Vagina (tissue), 2 donors: ENCODE measurements around the gene PLEKHG1. TPM values are rescaled to one million over a fixed set of nuclear protein-coding genes. Genes with fewer than 3 reads are reported as not detected.

Source experiments
- DNase-seq, 2 donors: peaks; one replicate each; pipeline ENCODE4 v3.0.0-alpha.2; 2017; ENCODE audit errors: extremely low spot score in 2 of 2
- H3K27ac ChIP-seq: fragments of 200-600 bp; sonication (generic); one replicate; pipeline ENCODE4 v1.5.1; 2019
- H3K27me3 ChIP-seq: fragments of 200-600 bp; sonication (generic); one replicate; pipeline ENCODE4 v1.5.1; 2019
- H3K36me3 ChIP-seq, 2 donors: fragments of 200-600 bp; sonication (generic); one replicate each; pipeline ENCODE4 v1.5.1; 2017 to 2019
- H3K4me1 ChIP-seq: fragments of 200-600 bp; sonication (generic); one replicate; pipeline ENCODE4 v1.5.1; 2019
- H3K4me3 ChIP-seq, 2 donors: fragments of 200-600 bp; sonication (generic); 1 replicate in 1 of 2; 2 replicates in 1 of 2; pipeline ENCODE4 v1.5.1; 2016 to 2019
- H3K9me3 ChIP-seq: fragments of 200-600 bp; sonication (generic); one replicate; pipeline ENCODE4 v1.5.1; 2019
- POLR2A ChIP-seq, 2 donors: fragments of 450-650 bp; IDR thresholded peaks; one replicate each; pipeline ENCODE4 v1.6.1; 2017; ENCODE audit warnings: antibody characterized with exemption in 2 of 2, mild to moderate bottlenecking in 2 of 2, moderate library complexity in 2 of 2
- POLR2AphosphoS5 ChIP-seq, 2 donors: sonication (generic); formaldehyde crosslinking; IDR thresholded peaks; one replicate each; pipeline ENCODE4 v1.9.0; 2017; ENCODE audit warnings: antibody characterized with exemption in 2 of 2, mild to moderate bottlenecking in 2 of 2, low read depth in 1 of 2; ENCODE audit not compliant: insufficient read depth in 1 of 2
- intact Hi-C: fragments of 100-400 bp; cut with DNase I; formaldehyde crosslinking; loops from one replicate; pipeline ENCODE4 v1.15.1; 2023
- total RNA-seq: library from RNA; depleted of rRNA; stranded (reverse); fragments of >200 nt; gene quantifications from one replicate; pipeline ENCODE4 v1.2.3, GENCODE V29; 2016
- TF ChIP-seq, protein P1 (sequence below), 3 experiments: fragments of 450-650 bp in 2 of 3; fragments of 200-600 bp in 1 of 3; sonication (generic) in 1 of 3; IDR thresholded peaks; one replicate each; pipeline ENCODE4 v1.5.1; 2017 to 2019; ENCODE audit warnings: antibody characterized with exemption in 3 of 3, mild to moderate bottlenecking in 2 of 3, moderate library complexity in 2 of 3

PLEKHG1 gene
- total RNA-seq, 1 donor from 2014 or later = 38.5 TPM

DNA sequence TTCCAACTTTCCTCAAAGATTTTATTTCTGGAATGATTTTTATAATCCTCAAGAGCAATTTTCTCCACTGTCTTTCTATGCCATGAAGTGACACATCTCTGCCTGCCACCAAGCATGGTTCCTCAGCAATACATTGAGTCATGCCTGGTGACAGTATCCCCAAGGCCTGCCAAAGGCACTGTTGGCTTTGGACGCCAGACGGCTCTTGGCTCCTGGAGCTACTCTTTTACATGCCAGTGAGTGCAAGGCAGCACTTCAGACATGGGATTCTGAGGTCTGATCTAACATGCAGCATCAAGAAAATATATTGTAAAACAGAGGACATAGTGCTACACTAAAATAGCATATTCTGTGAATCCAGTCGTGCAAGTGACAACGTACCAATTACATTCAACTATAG, 20.1 kb upstream of the PLEKHG1 start:
- DNase-seq = no peak
- H3K27ac ChIP-seq = no peak overlapping the region
- peaks cover 13% of the 10 kb centered on the region for H3K4me1 ChIP-seq
- no peaks in the 10 kb centered on the region for H3K27me3 ChIP-seq
- no peaks in the 10 kb centered on the region for H3K9me3 ChIP-seq
- intact Hi-C loops = no loop called here
- no peak overlapping the region for H3K4me3 ChIP-seq
- TF ChIP-seq POLR2AphosphoS5 (IDR thresholded peaks at IDR 0.05; ENCODE audit: insufficient read depth in 1 of 2, low read depth in 1 of 2) = no peak
- TF ChIP-seq POLR2A (IDR thresholded peaks at IDR 0.05) = no peak
- TF ChIP-seq, protein P1, sequence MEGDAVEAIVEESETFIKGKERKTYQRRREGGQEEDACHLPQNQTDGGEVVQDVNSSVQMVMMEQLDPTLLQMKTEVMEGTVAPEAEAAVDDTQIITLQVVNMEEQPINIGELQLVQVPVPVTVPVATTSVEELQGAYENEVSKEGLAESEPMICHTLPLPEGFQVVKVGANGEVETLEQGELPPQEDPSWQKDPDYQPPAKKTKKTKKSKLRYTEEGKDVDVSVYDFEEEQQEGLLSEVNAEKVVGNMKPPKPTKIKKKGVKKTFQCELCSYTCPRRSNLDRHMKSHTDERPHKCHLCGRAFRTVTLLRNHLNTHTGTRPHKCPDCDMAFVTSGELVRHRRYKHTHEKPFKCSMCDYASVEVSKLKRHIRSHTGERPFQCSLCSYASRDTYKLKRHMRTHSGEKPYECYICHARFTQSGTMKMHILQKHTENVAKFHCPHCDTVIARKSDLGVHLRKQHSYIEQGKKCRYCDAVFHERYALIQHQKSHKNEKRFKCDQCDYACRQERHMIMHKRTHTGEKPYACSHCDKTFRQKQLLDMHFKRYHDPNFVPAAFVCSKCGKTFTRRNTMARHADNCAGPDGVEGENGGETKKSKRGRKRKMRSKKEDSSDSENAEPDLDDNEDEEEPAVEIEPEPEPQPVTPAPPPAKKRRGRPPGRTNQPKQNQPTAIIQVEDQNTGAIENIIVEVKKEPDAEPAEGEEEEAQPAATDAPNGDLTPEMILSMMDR (IDR thresholded peaks at IDR 0.05) = no peak
- H3K36me3 ChIP-seq = no peaks in the 10 kb centered on the region

DNA sequence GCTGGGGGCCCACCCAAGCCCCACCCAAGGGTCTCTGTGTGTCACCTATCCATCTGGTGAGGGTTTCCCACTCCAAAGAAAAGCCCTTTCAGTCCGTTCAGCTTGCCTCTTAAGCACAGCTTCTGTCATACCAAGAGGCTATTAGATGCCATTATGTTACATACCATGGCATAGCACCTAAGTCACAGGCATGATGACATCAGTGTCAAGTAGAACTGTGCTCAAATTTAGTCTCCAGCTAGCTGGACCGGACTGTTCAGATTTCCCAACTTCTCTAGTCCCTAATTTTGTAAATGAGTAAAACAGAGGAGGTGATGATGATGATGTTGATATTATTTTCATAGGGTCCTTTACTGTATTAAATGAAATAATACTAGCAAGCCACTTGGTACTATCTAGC, 19.2 kb upstream of the PLEKHG1 start:
- no peaks in the 10 kb centered on the region for H3K9me3 ChIP-seq
- no peak overlapping the region for H3K27ac ChIP-seq
- DNase-seq = no peak
- H3K4me1 ChIP-seq = peaks cover 13% of the 10 kb centered on the region
- no peaks in the 10 kb centered on the region for H3K36me3 ChIP-seq
- TF ChIP-seq POLR2A (IDR thresholded peaks at IDR 0.05) (no peak), POLR2AphosphoS5 (IDR thresholded peaks at IDR 0.05; ENCODE audit: insufficient read depth in 1 of 2, low read depth in 1 of 2) (no peak)
- TF ChIP-seq, protein P1 (IDR thresholded peaks at IDR 0.05) = no peak
- intact Hi-C loops = no loop called here
- no peak overlapping the region for H3K4me3 ChIP-seq
- no peaks in the 10 kb centered on the region for H3K27me3 ChIP-seq

DNA sequence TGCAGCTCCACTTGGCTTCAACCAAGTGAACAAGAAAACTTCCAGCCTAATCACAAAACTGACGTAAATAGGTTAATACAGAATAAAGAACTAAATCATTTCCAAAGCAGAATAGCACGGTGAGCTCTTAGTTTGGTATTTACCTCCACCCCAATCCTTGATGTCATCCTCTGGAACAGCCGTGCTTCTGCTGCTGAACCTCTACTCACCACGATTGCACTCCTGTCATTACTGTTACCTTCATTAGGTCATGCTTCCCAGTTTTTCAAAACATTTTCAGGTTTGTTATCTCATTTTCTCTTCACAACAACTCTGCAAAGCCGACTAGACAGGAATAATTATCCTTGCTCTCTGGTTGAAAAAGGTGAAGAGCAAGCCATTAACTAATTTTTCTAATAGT, 15.6 kb upstream of the PLEKHG1 start:
- no peaks in the 10 kb centered on the region for H3K27me3 ChIP-seq
- TF ChIP-seq POLR2AphosphoS5 (IDR thresholded peaks at IDR 0.05; ENCODE audit: insufficient read depth in 1 of 2, low read depth in 1 of 2) (no peak), POLR2A (IDR thresholded peaks at IDR 0.05) (no peak)
- TF ChIP-seq, protein P1 (IDR thresholded peaks at IDR 0.05) = no peak
- no peak overlapping the region for H3K27ac ChIP-seq
- no peak overlapping the region for H3K4me3 ChIP-seq
- peaks cover 16% of the 10 kb centered on the region for H3K4me1 ChIP-seq
- H3K36me3 ChIP-seq = no peaks in the 10 kb centered on the region
- intact Hi-C loops = no loop called here
- H3K9me3 ChIP-seq = no peaks in the 10 kb centered on the region
- no peak for DNase-seq

DNA sequence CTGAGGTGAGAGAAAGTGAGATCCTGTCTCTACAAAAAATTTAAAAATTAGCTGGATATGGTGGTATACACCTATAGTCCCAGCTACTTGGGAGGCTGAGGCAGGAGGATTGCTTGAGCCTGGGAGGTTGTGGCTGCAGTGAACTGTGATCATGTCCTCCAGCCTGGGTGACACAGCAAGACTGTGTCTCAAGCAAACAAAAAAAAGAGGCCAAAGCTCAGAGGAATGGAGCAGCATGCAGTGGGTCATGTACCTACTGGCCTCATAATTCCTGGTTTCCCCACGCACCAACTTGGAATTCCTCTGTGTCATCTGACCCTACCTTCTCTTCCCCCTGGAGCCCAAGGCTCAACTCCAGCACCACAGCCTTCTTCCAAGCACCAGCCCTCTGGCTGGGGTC, 15.1 kb upstream of the PLEKHG1 start:
- H3K36me3 ChIP-seq = no peaks in the 10 kb centered on the region
- H3K27me3 ChIP-seq = no peaks in the 10 kb centered on the region
- no peak for DNase-seq
- intact Hi-C loops = no loop called here
- no peak for TF ChIP-seq POLR2A (IDR thresholded peaks at IDR 0.05)
- TF ChIP-seq, protein P1 (IDR thresholded peaks at IDR 0.05) = no peak
- no peak for TF ChIP-seq POLR2AphosphoS5 (IDR thresholded peaks at IDR 0.05; ENCODE audit: insufficient read depth in 1 of 2, low read depth in 1 of 2)
- H3K27ac ChIP-seq = no peak overlapping the region
- H3K9me3 ChIP-seq = no peaks in the 10 kb centered on the region
- no peak overlapping the region for H3K4me3 ChIP-seq
- H3K4me1 ChIP-seq = peaks cover 16% of the 10 kb centered on the region

DNA sequence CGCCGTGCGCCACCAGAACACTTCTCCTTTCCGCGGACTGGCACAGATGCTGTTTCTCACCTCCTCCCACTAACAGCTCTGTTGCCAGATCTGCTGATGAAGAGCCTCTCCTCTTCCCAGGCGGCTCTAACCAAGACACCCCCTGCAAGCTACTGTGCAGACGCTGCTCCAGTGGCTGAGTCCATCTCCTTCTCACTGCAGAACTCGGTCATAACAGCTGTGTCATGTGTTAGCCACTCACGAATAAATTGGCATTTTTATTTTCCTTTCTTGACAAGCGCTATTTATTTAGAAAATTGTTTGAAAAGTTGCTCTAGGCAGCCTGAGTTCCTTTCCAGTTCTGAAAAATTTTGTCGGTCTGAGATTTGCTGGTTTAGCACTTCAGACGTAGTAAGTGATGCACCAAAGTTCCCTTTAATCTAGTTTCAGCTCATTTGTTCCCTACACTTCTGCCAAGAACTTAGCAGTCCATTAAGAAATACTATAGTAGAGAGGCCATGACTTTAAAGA, 12.8 kb upstream of the PLEKHG1 start:
- intact Hi-C loops = no loop called here
- H3K27ac ChIP-seq = no peak overlapping the region
- H3K9me3 ChIP-seq = no peaks in the 10 kb centered on the region
- no peak for DNase-seq
- peaks cover 16% of the 10 kb centered on the region for H3K4me1 ChIP-seq
- H3K4me3 ChIP-seq = no peak overlapping the region
- no peaks in the 10 kb centered on the region for H3K27me3 ChIP-seq
- TF ChIP-seq, protein P1 (IDR thresholded peaks at IDR 0.05) = no peak
- no peaks in the 10 kb centered on the region for H3K36me3 ChIP-seq
